ENCODE measurements around the gene PCSK6. TPM values are rescaled to one million over a fixed set of nuclear protein-coding genes. Genes with fewer than 3 reads are reported as not detected.

Gene PCSK6
- total RNA-seq, 4 donors from 2014 or later: 1.4 to 12.8 (median 6.9) TPM

- no peak for DNase-seq
- Histone ChIP-seq H3K27ac (no peak overlapping the region), H3K4me3 (no peak overlapping the region), H3K9me3 (no peaks in the 10 kb centered on the region), H3K36me3 (no peaks in the 10 kb centered on the region), H3K27me3 (no peaks in the 10 kb centered on the region), H3K4me1 (no peaks in the 10 kb centered on the region)
- intact Hi-C loops (cut with DNase I; ENCODE audit: low total_unique reads): no loop called here
- TF ChIP-seq CTCF (IDR thresholded peaks at IDR 0.05): no peak
- no peak for TF ChIP-seq POLR2A (IDR thresholded peaks at IDR 0.05)
Observed at GRCh38 chr15:101411581-101411980, 77.9 kb downstream of the PCSK6 start.

- no peaks in the 10 kb centered on the region for H3K4me1 ChIP-seq
- no peak for DNase-seq
- intact Hi-C loops (cut with DNase I; ENCODE audit: low total_unique reads): no loop called here
- no peaks in the 10 kb centered on the region for H3K36me3 ChIP-seq
- H3K4me3 ChIP-seq: no peak overlapping the region
- TF ChIP-seq POLR2A (IDR thresholded peaks at IDR 0.05) (no peak), CTCF (IDR thresholded peaks at IDR 0.05) (no peak)
- no peaks in the 10 kb centered on the region for H3K9me3 ChIP-seq
- no peaks in the 10 kb centered on the region for H3K27me3 ChIP-seq
- no peak overlapping the region for H3K27ac ChIP-seq
Observed at GRCh38 chr15:101411085-101411484, 78.4 kb downstream of the PCSK6 start.

GRCh38 chr15:101410612-101411011, 78.9 kb downstream of the PCSK6 start:
- Histone ChIP-seq H3K27me3 (no peaks in the 10 kb centered on the region), H3K27ac (no peak overlapping the region), H3K36me3 (no peaks in the 10 kb centered on the region), H3K4me3 (no peak overlapping the region), H3K9me3 (no peaks in the 10 kb centered on the region), H3K4me1 (no peaks in the 10 kb centered on the region)
- no peak for DNase-seq
- intact Hi-C loops (cut with DNase I; ENCODE audit: low total_unique reads): no loop called here
- no peak for TF ChIP-seq CTCF (IDR thresholded peaks at IDR 0.05)
- no peak for TF ChIP-seq POLR2A (IDR thresholded peaks at IDR 0.05)

GRCh38 chr15:101409621-101410020, 79.9 kb downstream of the PCSK6 start:
- Histone ChIP-seq H3K27me3 (no peaks in the 10 kb centered on the region), H3K27ac (no peak overlapping the region), H3K36me3 (no peaks in the 10 kb centered on the region), H3K9me3 (no peaks in the 10 kb centered on the region), H3K4me1 (no peaks in the 10 kb centered on the region), H3K4me3 (no peak overlapping the region)
- DNase-seq: no peak
- intact Hi-C loops (cut with DNase I; ENCODE audit: low total_unique reads): no loop called here
- TF ChIP-seq POLR2A (IDR thresholded peaks at IDR 0.05) (no peak), CTCF (IDR thresholded peaks at IDR 0.05) (no peak)

- DNase-seq: no peak
- Histone ChIP-seq H3K4me1 (no peaks in the 10 kb centered on the region), H3K4me3 (no peak overlapping the region), H3K27ac (no peak overlapping the region), H3K27me3 (no peaks in the 10 kb centered on the region), H3K36me3 (no peaks in the 10 kb centered on the region), H3K9me3 (no peaks in the 10 kb centered on the region)
- TF ChIP-seq CTCF (IDR thresholded peaks at IDR 0.05) (no peak), POLR2A (IDR thresholded peaks at IDR 0.05) (no peak)
- intact Hi-C loops (cut with DNase I; ENCODE audit: low total_unique reads): no loop called here
Observed at GRCh38 chr15:101407966-101408775, 81.3 kb downstream of the PCSK6 start.

All from uterus (tissue), 4 donors.